Heart left ventricle (tissue), 16 donors: ENCODE results near the gene CHL1. TPM values are rescaled to one million over a fixed set of nuclear protein-coding genes. Genes with fewer than 3 reads are reported as not detected.

Experiments used
- ATAC-seq, 4 donors: fragments of 200-7000 bp; cut with Tn5 transposase; one replicate each; pipeline ENCODE4 v1.9.1; 2020 to 2022; ENCODE audit warnings: moderate library complexity in 4 of 4, mild to moderate bottlenecking in 3 of 4, moderate number of reproducible peaks in 1 of 4
- DNase-seq, 5 donors: peaks; one replicate each; pipeline ENCODE4 v3.0.0-alpha.2; 2020
- H3K27ac ChIP-seq, 12 donors: fragments of 200-600 bp; sonication (generic) in 4 of 12; one replicate each; pipeline versions ENCODE4 v1.5.0 to v1.8.0; 2016 to 2022; ENCODE audit warnings: mild to moderate bottlenecking in 2 of 12
- H3K27me3 ChIP-seq, 9 donors: fragments of 200-600 bp; sonication (generic) in 2 of 9; one replicate each; pipeline versions ENCODE4 v1.5.1 to v1.8.0; 2016 to 2022; ENCODE audit warnings: mild to moderate bottlenecking in 3 of 9
- H3K36me3 ChIP-seq, 9 donors: fragments of 200-600 bp; sonication (generic) in 2 of 9; one replicate each; pipeline versions ENCODE4 v1.5.0 to v1.8.0; 2018 to 2022; ENCODE audit warnings: mild to moderate bottlenecking in 2 of 9
- H3K4me1 ChIP-seq, 12 donors: fragments of 200-600 bp; sonication (generic) in 4 of 12; one replicate each; pipeline versions ENCODE4 v1.5.0 to v1.8.0; 2016 to 2022; ENCODE audit warnings: mild to moderate bottlenecking in 3 of 12
- H3K4me3 ChIP-seq, 12 donors: fragments of 200-600 bp; sonication (generic) in 4 of 12; one replicate each; pipeline versions ENCODE4 v1.5.0 to v1.8.0; 2017 to 2022; ENCODE audit warnings: mild to moderate bottlenecking in 9 of 12, moderate library complexity in 4 of 12
- H3K9me3 ChIP-seq, 12 donors: fragments of 200-600 bp; sonication (generic) in 4 of 12; one replicate each; pipeline versions ENCODE4 v1.5.0 to v1.8.0; 2016 to 2022; ENCODE audit warnings: mild to moderate bottlenecking in 1 of 12
- POLR2A ChIP-seq, 2 donors: fragments of 450-650 bp; IDR thresholded peaks; one replicate each; pipeline ENCODE4 v1.6.1; 2017; ENCODE audit warnings: antibody characterized with exemption in 2 of 2, mild to moderate bottlenecking in 2 of 2, moderate library complexity in 2 of 2
- WGBS, 4 donors: extraction: QIAGEN DNeasy Blood & Tissue Kit in 2 of 4; methylation state at CpG; one replicate each; pipeline versions ENCODE4 v1.1.5 to v1.1.7; 2013 to 2018; 5-methylcytosine and 5-hydroxymethylcytosine counted together
- intact Hi-C, 10 donors: fragments of 100-400 bp; cut with DNase I; formaldehyde crosslinking; loops; one replicate each; pipeline versions ENCODE4 v1.11.1 to v1.14.2; 2022
- polyA plus RNA-seq, 2 donors: library from polyadenylated mRNA; stranded (reverse); fragments of 200-250 nt; gene quantifications; one replicate each; pipeline ENCODE4 v1.2.3, GENCODE V29; 2013
- total RNA-seq, 9 donors: library from RNA; depleted of rRNA in 2 of 9; stranded (reverse); fragments of >200 nt in 2 of 9; fragmentation: NEBNext Ultra II Directional in 3 of 9; extraction: Animal tissue kit (Norgen Biotek cat#: 25700) in 3 of 9; gene quantifications; one replicate each; pipeline versions ENCODE4 v1.1.0 to v1.2.4, GENCODE V29; 2016 to 2023
- TF ChIP-seq, protein P1 (sequence below), 12 donors: fragments of 200-600 bp; sonication (generic) in 4 of 12; IDR thresholded peaks; one replicate each; pipeline versions ENCODE4 v1.5.0 to v1.8.0; 2018 to 2022; ENCODE audit warnings: antibody characterized with exemption in 12 of 12, mild to moderate bottlenecking in 5 of 12
- donor health status: ischemic (EF 13 %, LVEDD 7.1; RV severe dilation, severe dysfunction).
- donor health status: healthy with polysubstance abuse.
- donor health status: DM: no; HTN: yes; CAD: no.
- donor health status: DM: no; HTN: no; CAD: no.
- donor health status: ischemic (EF 25% LVEDD 6.9; RV normal size, moderate dysfunction).
- donor health status: ischemic (EF 25% LVEDD 5.7; RV mildly dilated, moderate dysfunction).
- donor health status: healthy.
- donor health status: DM: yes; HTN: yes; CAD: no.
- donor health status: ischemic (EF 35%, LVEDD 5.7; RV mildly dilated, moderate dysfunction).
- donor health status: nonischemic (EF 11% LVEDD 7.7; RV severe dilation, severe dysfunction).
- donor health status: DM: yes; HTN: yes; CAD: no.
- donor health status: PGD.
- donor health status: ischemic (EF 29% LVEDD 5.4; RV normal size, mild dysfunction).
- donor health status: nonischemic (EF 23%, LVEDD 6.1; RV moderate dilation, normal function).

CHL1 gene
- total and polyA plus RNA-seq, 11 donors: 0.48 to 15.3 (median 2.6) TPM

DNA sequence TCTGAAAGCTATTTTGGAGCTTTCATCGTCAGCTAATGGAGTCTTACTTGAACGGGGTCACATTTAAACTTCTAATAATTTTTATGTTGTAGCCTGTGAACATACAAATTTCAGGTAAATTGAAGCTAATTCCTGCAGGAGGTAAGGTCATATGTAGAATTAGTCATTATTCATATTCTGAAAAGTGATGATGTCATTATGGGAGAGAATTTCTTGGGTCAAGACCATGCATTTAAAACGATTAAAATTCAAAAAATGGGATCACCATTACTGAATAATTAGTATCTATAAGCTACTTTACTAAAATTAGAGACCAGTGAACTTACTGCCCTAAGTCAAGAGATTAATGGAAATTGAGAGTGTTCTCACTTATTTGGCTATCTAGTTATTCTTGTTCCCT is 120.4 kb downstream of the CHL1 start:
- H3K4me3 ChIP-seq: no peak overlapping the region
- 71 to 79% (median 74%) methylated on average over 3 of the region's 3 CpGs for WGBS, 4 donors

DNA sequence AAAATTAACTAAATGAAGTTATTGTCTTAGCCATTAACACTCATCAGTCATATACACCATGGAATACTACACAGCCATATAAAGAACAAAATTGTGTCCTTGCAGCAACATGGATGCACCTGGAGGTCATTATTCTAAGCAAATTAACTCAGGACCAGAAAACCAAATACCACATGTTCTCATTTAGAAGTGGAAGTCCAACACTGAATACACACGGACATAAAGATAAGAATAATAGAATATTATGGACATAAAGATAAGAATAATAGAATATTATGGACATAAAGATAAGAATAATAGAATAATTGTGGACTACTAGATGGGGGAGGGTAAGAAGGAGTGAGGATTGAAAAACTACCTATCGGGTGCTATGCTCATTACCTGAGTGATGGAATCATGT is 122.3 kb downstream of the CHL1 start:
- no peak for TF ChIP-seq POLR2A (IDR thresholded peaks at IDR 0.05)
- TF ChIP-seq, protein P1, sequence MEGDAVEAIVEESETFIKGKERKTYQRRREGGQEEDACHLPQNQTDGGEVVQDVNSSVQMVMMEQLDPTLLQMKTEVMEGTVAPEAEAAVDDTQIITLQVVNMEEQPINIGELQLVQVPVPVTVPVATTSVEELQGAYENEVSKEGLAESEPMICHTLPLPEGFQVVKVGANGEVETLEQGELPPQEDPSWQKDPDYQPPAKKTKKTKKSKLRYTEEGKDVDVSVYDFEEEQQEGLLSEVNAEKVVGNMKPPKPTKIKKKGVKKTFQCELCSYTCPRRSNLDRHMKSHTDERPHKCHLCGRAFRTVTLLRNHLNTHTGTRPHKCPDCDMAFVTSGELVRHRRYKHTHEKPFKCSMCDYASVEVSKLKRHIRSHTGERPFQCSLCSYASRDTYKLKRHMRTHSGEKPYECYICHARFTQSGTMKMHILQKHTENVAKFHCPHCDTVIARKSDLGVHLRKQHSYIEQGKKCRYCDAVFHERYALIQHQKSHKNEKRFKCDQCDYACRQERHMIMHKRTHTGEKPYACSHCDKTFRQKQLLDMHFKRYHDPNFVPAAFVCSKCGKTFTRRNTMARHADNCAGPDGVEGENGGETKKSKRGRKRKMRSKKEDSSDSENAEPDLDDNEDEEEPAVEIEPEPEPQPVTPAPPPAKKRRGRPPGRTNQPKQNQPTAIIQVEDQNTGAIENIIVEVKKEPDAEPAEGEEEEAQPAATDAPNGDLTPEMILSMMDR (IDR thresholded peaks at IDR 0.05): no peak
- ATAC-seq (no peak), DNase-seq (no peak)
- H3K9me3 ChIP-seq: peaks cover 0 to 4% (median 0%) of the 10 kb centered on the region in 12 donors
- no peaks in the 10 kb centered on the region for H3K27me3 ChIP-seq
- WGBS, 4 donors: 66 to 84% (median 73%) methylated on average over 2 of the region's 2 CpGs
- H3K27ac ChIP-seq: no peak overlapping the region
- no peaks in the 10 kb centered on the region for H3K36me3 ChIP-seq
- H3K4me1 ChIP-seq: no peaks in the 10 kb centered on the region
- intact Hi-C loops: no loop called here
- H3K4me3 ChIP-seq: no peak overlapping the region

More for the DNA sequence above, 120.4 kb downstream of the CHL1 start:
- no peaks in the 10 kb centered on the region for H3K36me3 ChIP-seq
- H3K27ac ChIP-seq: no peak overlapping the region
- ATAC-seq (no peak), DNase-seq (no peak)
- intact Hi-C loops: no loop called here
- no peaks in the 10 kb centered on the region for H3K27me3 ChIP-seq
- TF ChIP-seq, protein P1 (IDR thresholded peaks at IDR 0.05): no peak
- peaks cover 0 to 4% (median 0%) of the 10 kb centered on the region in 12 donors for H3K9me3 ChIP-seq
- no peaks in the 10 kb centered on the region for H3K4me1 ChIP-seq

DNA sequence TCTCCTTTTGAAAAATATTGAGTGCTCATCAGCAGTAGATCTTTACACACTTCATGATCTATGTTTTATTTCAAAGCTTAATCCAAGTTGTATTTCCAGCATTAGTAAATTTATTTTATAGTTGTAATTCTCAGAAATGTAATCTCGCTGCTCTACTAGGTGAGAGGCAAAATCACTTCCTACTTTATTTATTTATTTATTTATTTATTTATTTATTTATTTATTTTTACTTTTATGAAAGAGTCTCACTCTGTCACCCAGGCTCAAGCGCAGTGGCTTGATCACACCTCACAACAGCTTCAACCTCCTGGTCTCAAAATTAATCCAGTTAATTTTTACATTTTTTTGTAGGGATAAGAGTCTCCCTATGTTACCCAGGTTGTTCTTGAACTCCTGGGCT is 127.9 kb downstream of the CHL1 start:
- H3K27me3 ChIP-seq: no peaks in the 10 kb centered on the region
- H3K4me3 ChIP-seq: no peak overlapping the region
- no peak overlapping the region for H3K27ac ChIP-seq
- no peaks in the 10 kb centered on the region for H3K9me3 ChIP-seq
- intact Hi-C loops: no loop called here
- ATAC-seq (no peak), DNase-seq (no peak)
- 83 to 90% (median 88%) methylated on average over 2 of the region's 2 CpGs for WGBS, 4 donors
- no peaks in the 10 kb centered on the region for H3K4me1 ChIP-seq
- H3K36me3 ChIP-seq: no peaks in the 10 kb centered on the region
- TF ChIP-seq, protein P1 (IDR thresholded peaks at IDR 0.05): no peak
- no peak for TF ChIP-seq POLR2A (IDR thresholded peaks at IDR 0.05)

DNA sequence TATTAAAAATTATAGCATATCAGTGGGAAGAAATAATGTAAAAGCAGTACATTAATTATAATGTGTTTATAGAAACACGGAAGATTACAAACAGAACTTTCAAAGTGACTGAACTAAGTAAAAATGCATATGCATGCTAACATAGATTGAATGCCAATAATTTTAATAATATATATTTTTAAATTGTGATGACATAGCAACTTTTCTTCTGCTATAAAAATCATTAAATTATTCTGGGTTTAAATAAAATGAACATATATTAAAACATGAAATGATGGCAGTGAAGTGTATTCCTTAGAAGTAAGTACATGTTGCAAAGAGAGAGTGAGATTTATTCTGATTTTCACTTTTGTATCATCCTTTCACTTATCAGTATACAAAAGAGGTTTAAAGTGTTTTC is 128.9 kb downstream of the CHL1 start:
- WGBS, 4 donors: 85 to 93% (median 89%) methylated on average over 1 of the region's 1 CpG
- Histone ChIP-seq H3K4me1 (no peaks in the 10 kb centered on the region), H3K36me3 (no peaks in the 10 kb centered on the region), H3K27me3 (no peaks in the 10 kb centered on the region), H3K4me3 (no peak overlapping the region), H3K9me3 (no peaks in the 10 kb centered on the region), H3K27ac (no peak overlapping the region)
- DNase-seq (no peak), ATAC-seq (no peak)
- no peak for TF ChIP-seq POLR2A (IDR thresholded peaks at IDR 0.05)
- TF ChIP-seq, protein P1 (IDR thresholded peaks at IDR 0.05): no peak
- intact Hi-C loops: no loop called here
